ENCODE results near the gene OSBPL1A.

OSBPL1A gene

GRCh38 chr18:24373328-24373727 is 24.3 kb downstream of the OSBPL1A start:
- Histone ChIP-seq H3K9ac (ENCODE audit: low read length) (no peak overlapping the region), H3K4me2 (ENCODE audit: low read length) (no peak overlapping the region), H3K27me3 (ENCODE audit: low read depth, low read length) (no peaks in the 10 kb centered on the region; the same call in 1 of the 2 replicates), H3K27ac (ENCODE audit: low read length) (no peak overlapping the region), H3K36me3 (replicated peaks; ENCODE audit: low read depth, low read length) (no peaks in the 10 kb centered on the region), H2AFZ (ENCODE audit: low read depth, low read length) (no peak overlapping the region), H4K20me1 (ENCODE audit: insufficient read depth, low read length) (no peaks in the 10 kb centered on the region), H3K4me1 (ENCODE audit: low read length) (peaks cover 5% of the 10 kb centered on the region; the same call in 1 of the 2 replicates), H3K79me2 (ENCODE audit: low read length) (no peaks in the 10 kb centered on the region), H3K9me3 (ENCODE audit: insufficient read depth, low read length) (no peaks in the 10 kb centered on the region), H3K4me3 (ENCODE audit: low read length) (no peak overlapping the region)
- TF ChIP-seq CTCF (IDR thresholded peaks at IDR 0.05; ENCODE audit: low read depth, low read length): no peak
- no peak for TF ChIP-seq EZH2phosphoT487 (IDR thresholded peaks at IDR 0.05; ENCODE audit: low read depth)

- no peaks in the 10 kb centered on the region for H4K20me1 ChIP-seq (ENCODE audit: insufficient read depth, low read length)
- H3K27ac ChIP-seq (ENCODE audit: low read length): no peak overlapping the region
- H3K27me3 ChIP-seq (ENCODE audit: low read depth, low read length): no peaks in the 10 kb centered on the region; the same call in 1 of the 2 replicates
- H2AFZ ChIP-seq (ENCODE audit: low read depth, low read length): no peak overlapping the region
- no peak overlapping the region for H3K4me3 ChIP-seq (ENCODE audit: low read length)
- no peaks in the 10 kb centered on the region for H3K9me3 ChIP-seq (ENCODE audit: insufficient read depth, low read length)
- no peak overlapping the region for H3K9ac ChIP-seq (ENCODE audit: low read length)
- no peaks in the 10 kb centered on the region for H3K36me3 ChIP-seq (replicated peaks; ENCODE audit: low read depth, low read length)
- no peaks in the 10 kb centered on the region for H3K79me2 ChIP-seq (ENCODE audit: low read length)
- H3K4me1 ChIP-seq (ENCODE audit: low read length): peaks cover 5% of the 10 kb centered on the region; the same call in 1 of the 2 replicates
- TF ChIP-seq CTCF (IDR thresholded peaks at IDR 0.05; ENCODE audit: low read depth, low read length): no peak
- no peak for TF ChIP-seq EZH2phosphoT487 (IDR thresholded peaks at IDR 0.05; ENCODE audit: low read depth)
- no peak overlapping the region for H3K4me2 ChIP-seq (ENCODE audit: low read length)
These were observed 25.2 kb downstream of the OSBPL1A start for GRCh38 chr18:24372279-24372872.

DNA sequence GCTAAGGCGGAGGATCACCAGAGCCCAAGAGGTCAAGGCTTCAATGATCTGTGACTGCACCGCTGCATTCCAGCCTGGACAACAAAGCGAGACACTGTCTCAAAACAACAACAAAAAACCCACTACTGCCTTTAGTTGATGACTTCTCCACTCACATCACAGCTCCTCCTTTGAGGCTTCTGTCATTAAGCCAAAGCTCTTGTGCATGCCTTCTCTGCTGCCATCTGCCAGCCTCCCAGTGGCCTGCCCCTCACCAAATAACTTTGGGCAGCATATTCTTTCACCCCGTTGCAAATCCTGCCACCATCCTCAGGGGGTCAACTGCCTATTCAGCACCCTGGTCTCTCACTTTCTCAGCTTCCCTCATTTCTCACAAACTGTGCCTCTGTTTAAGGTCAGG is 27.5 kb downstream of the OSBPL1A start:
- Histone ChIP-seq H3K79me2 (ENCODE audit: low read length) (no peaks in the 10 kb centered on the region), H3K27ac (ENCODE audit: low read length) (no peak overlapping the region), H3K9ac (ENCODE audit: low read length) (no peak overlapping the region), H3K4me1 (ENCODE audit: low read length) (peaks cover 5% of the 10 kb centered on the region; the same call in 1 of the 2 replicates), H2AFZ (ENCODE audit: low read depth, low read length) (no peak overlapping the region), H3K36me3 (replicated peaks; ENCODE audit: low read depth, low read length) (no peaks in the 10 kb centered on the region), H3K27me3 (ENCODE audit: low read depth, low read length) (no peaks in the 10 kb centered on the region; the same call in 1 of the 2 replicates), H3K9me3 (ENCODE audit: insufficient read depth, low read length) (no peaks in the 10 kb centered on the region), H3K4me3 (ENCODE audit: low read length) (no peak overlapping the region), H3K4me2 (ENCODE audit: low read length) (no peak overlapping the region), H4K20me1 (ENCODE audit: insufficient read depth, low read length) (no peaks in the 10 kb centered on the region)
- no peak for TF ChIP-seq CTCF (IDR thresholded peaks at IDR 0.05; ENCODE audit: low read depth, low read length)

- Histone ChIP-seq H3K4me1 (ENCODE audit: low read length) (peaks cover 5% of the 10 kb centered on the region; the same call in 1 of the 2 replicates), H3K9me3 (ENCODE audit: insufficient read depth, low read length) (no peaks in the 10 kb centered on the region), H3K27ac (ENCODE audit: low read length) (no peak overlapping the region), H3K27me3 (ENCODE audit: low read depth, low read length) (no peaks in the 10 kb centered on the region; the same call in 1 of the 2 replicates), H3K9ac (ENCODE audit: low read length) (no peak overlapping the region), H3K4me3 (ENCODE audit: low read length) (no peak overlapping the region), H3K4me2 (ENCODE audit: low read length) (no peak overlapping the region), H2AFZ (ENCODE audit: low read depth, low read length) (no peak overlapping the region), H3K79me2 (ENCODE audit: low read length) (no peaks in the 10 kb centered on the region), H3K36me3 (replicated peaks; ENCODE audit: low read depth, low read length) (no peaks in the 10 kb centered on the region), H4K20me1 (ENCODE audit: insufficient read depth, low read length) (no peaks in the 10 kb centered on the region)
- TF ChIP-seq CTCF (IDR thresholded peaks at IDR 0.05; ENCODE audit: low read depth, low read length) (no peak), EZH2phosphoT487 (IDR thresholded peaks at IDR 0.05; ENCODE audit: low read depth) (no peak)
These were observed 28.2 kb downstream of the OSBPL1A start for GRCh38 chr18:24369426-24369825.

Data from OCI-LY3 (cell line).